Frontal cortex (tissue), 4 donors: ENCODE data around the gene AGTPBP1. TPM values are rescaled to one million over a fixed set of nuclear protein-coding genes. Genes with fewer than 3 reads are reported as not detected.
"Not testable (repeated sequence)": the region's sequence is repeated elsewhere in the genome, so short reads cannot be mapped to it uniquely, and the experiment has no call there.

Experiments
- DNase-seq, 2 donors: peaks; one replicate each; pipeline ENCODE4 v3.0.0; 2012; ENCODE audit warnings: low spot score in 2 of 2
- FAIRE-seq: peaks from 2 replicates; lab custom pipeline; 2012; peaks lifted over from hg19 to GRCh38; lab: Jason Lieb, UNC
- total RNA-seq: library from RNA; depleted of rRNA; stranded (reverse); fragments of >200 nt; gene quantifications from one replicate; pipeline ENCODE4 v1.2.3, GENCODE V29; 2014
- donor health status: control.
- donor health status: control.
- donor health status: control.

Gene AGTPBP1
- total RNA-seq, 1 donor from 2014 or later, result 418 TPM

GRCh38 chr9:85719411-85719810, 22.3 kb downstream of the AGTPBP1 start:
- FAIRE-seq, DNase-seq: not testable (repeated sequence)

- DNase-seq, FAIRE-seq: not testable (repeated sequence)
Observed at GRCh38 chr9:85717818-85718217, 23.9 kb downstream of the AGTPBP1 start.

DNA sequence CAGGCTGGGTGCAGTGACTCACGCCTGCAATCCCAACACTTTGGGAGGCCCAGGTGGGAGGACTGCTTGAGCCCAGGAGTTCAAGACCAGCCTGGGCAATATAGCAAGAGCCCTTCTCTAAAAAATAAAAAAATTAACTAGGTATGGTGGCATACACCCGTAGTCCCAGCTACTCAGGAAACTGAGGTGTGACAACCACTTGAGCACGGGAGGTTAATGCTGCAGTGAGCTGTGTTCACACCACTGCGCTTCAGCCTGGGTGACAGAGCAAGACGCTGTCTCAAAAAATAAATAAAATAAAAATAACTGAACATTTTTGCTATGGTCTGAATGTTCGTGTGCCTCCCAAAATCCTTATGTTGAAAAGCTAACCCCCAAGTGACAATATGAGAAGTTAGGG, 24.5 kb downstream of the AGTPBP1 start:
- FAIRE-seq (no peak), DNase-seq (no peak)

DNA sequence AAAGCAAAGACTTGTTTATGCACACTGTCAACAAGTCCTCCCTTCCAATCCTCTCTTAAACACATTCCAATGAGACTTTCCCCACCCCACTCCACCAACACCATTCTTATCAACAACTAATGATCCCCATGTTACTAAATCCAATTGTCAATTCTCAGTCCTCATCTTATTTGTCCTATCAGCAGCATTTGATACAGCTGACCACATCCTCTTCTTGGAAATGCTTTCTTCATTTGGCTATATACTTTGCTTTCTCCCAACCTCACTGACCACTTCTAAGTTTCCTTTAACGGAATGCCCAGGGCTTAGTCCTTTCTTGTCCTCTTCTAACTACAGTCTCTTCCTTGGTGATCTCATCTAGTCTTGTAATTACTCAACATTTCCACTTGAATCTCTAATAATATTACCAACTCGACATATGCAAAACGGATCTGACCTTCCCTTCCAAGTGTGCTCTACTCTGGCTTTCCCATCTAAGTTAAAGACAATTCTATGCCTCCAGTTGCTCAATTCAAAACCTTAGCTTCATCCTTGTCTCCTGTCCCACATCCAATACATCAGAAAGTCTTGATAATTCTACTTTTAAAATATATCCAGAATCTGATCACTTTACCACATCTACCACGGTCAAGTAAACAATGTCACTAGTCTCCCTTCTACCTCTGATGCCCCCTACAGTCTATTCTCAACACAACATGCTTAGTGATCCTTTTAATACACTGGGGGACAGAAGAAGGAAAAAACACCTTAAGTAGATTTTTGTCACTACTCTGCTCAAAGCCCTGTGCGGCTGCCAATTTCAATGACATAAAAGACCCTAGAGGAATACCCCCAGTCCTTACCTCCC, 25.5 kb downstream of the AGTPBP1 start:
- no peak for FAIRE-seq

GRCh38 chr9:85715587-85715986, 26.2 kb downstream of the AGTPBP1 start:
- DNase-seq (no peak), FAIRE-seq (no peak)

More for the DNA sequence above, 25.5 kb downstream of the AGTPBP1 start:
- DNase-seq, result no peak

GRCh38 chr9:85713897-85714296, 27.9 kb downstream of the AGTPBP1 start:
- no peak for FAIRE-seq
- DNase-seq, result no peak

DNA sequence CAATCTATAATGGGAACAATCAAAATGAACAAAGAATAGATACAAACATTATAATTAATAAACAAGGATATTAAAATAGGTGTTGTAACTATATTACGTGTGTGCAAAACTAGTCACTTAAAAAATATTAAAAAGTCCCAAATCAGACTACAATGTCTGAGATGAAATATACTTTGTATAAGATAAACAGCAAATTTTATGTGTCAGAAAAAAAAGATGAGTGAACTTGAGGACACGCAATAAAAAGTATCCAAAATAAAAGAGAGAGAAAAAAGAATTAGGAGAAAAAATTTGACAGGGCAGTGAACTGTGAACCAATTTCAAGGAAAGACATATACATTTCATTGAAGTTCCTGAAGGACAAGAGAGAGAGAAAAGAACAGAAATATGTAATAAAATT, 37.0 kb downstream of the AGTPBP1 start:
- FAIRE-seq (no peak), DNase-seq (no peak)

GRCh38 chr9:85703398-85703797, 38.4 kb downstream of the AGTPBP1 start:
- no peak for FAIRE-seq
- DNase-seq, result no peak

GRCh38 chr9:85702726-85703289, 38.9 kb downstream of the AGTPBP1 start:
- FAIRE-seq, result no peak
- no peak for DNase-seq

DNA sequence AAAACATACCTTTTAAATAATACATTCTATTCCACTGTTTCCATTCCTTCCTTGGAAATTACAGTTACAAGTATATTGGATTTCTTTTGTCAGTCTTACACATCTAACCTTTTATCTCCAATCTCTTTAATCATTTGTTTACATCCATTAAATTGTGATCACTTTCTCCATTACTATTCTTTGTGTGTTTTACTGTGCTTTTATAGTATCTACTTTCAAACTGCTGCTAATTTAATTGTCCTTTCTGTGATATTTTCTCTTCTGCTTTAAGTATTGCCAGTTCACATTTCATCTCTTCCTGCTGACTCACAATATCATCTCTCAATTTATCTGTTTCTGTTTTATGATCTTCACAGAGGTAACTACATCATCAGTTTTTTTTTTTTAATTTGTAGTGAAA, 39.6 kb downstream of the AGTPBP1 start:
- peak; percentile 31 for FAIRE-seq

DNA sequence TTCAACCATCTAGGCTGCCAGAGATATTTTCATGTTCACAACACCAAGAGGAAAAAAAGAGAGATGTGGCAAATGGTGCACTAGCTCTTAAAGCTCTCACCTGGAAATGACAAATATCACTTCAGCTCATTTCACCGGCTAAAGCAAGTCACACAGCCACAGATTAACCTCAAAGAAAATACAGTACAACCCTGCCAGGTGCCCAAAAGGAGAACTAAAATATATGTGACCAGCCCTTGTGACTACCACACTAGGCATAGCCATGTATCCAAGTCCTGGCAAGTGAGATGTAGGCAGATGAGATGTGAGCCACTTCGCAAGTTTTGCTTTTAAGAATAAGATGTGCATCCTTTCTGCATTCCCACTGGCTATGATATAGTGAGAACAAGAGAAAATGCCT, 41.4 kb downstream of the AGTPBP1 start:
- DNase-seq (no peak), FAIRE-seq (no peak)

More for the DNA sequence above, 39.6 kb downstream of the AGTPBP1 start:
- DNase-seq, result no peak

- FAIRE-seq, result no peak
- no peak for DNase-seq
Observed at GRCh38 chr9:85688361-85688760, 53.4 kb downstream of the AGTPBP1 start.

- no peak for FAIRE-seq
- no peak for DNase-seq
Observed at GRCh38 chr9:85685081-85685480, 56.7 kb downstream of the AGTPBP1 start.

DNA sequence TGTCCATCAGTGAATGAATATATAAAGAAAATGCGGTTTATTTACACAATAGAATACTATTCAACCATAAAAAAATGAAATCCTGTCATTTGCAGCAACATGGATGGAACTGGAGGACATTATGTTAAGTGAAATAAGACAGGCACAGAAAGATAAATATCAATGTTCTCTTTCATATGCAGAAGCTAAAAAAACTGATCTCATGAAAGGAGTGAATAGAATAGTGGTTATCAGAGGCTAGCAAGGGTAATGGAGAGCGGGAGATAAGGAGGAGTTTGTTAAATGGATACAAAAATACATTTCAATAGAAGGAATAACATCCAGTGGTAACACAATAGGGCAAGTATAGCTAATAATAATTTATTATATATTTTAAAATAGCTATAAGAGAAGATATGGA, 65.0 kb downstream of the AGTPBP1 start:
- DNase-seq (no peak), FAIRE-seq (no peak)

GRCh38 chr9:85667374-85667773, 74.4 kb downstream of the AGTPBP1 start:
- FAIRE-seq, result no peak
- DNase-seq, result no peak

DNA sequence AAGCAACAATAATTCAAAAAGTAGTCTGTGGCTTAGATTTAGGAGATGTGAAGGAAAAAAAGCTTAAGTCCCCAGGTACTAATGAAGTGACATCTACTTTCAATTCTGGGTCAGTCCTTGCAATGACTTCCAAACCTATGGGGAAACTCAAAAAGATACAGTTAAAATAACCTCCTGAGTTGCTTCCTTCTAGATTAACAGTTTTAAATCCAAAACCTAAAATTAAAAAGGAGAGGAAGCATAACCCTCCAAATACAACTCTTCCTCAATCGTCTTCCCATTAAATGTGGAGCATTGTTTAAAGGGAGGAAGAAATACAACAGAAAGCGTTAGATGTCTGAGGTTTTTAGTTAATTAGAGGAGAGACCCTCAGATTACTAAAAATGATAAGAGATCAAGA, 75.7 kb downstream of the AGTPBP1 start:
- no peak for FAIRE-seq

GRCh38 chr9:85662573-85662972, 79.2 kb downstream of the AGTPBP1 start:
- DNase-seq (no peak), FAIRE-seq (no peak)

More for the DNA sequence above, 75.7 kb downstream of the AGTPBP1 start:
- DNase-seq, result no peak

DNA sequence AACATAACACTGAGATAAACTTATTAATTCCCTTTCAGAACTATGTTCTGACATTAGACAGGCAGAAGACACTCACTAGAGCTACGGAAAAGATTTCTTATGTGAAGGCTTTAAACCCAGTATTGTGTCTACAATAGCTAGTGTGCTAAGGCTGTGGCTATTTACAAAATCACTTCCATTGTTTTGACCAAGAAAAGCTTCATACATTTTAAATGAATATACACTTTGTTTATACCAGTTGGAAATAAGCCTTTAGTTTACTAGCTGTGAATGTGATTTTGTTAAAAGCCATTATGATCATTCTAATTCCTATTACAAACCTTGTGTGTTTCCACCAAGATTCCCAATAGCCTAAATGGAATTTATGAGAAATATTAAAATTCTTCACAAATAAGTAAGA, 83.0 kb downstream of the AGTPBP1 start:
- FAIRE-seq, result peak; percentile 92
- no peak for DNase-seq

DNA sequence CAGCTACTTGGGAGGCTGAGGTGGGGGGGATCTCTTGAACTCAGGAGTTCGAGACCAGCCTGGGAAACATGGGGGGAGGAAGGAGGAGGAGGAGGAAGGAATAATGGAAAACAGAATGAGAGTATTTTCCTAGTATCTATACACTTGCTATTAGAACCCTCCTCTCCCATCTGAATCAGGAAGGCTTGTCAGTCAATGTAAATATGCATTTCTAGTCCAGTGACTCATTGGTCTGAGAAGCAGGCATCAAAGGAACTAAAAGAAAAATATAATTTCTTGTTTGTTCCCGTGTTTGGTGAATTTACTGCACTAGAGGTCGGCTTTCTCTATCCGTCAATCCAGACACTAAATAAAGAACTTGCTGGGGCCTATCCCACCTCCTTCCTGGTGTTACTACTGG, 88.6 kb downstream of the AGTPBP1 start:
- FAIRE-seq, result no peak
- no peak for DNase-seq

- DNase-seq, result no peak
Observed at GRCh38 chr9:85647571-85647970, 94.2 kb downstream of the AGTPBP1 start.

DNA sequence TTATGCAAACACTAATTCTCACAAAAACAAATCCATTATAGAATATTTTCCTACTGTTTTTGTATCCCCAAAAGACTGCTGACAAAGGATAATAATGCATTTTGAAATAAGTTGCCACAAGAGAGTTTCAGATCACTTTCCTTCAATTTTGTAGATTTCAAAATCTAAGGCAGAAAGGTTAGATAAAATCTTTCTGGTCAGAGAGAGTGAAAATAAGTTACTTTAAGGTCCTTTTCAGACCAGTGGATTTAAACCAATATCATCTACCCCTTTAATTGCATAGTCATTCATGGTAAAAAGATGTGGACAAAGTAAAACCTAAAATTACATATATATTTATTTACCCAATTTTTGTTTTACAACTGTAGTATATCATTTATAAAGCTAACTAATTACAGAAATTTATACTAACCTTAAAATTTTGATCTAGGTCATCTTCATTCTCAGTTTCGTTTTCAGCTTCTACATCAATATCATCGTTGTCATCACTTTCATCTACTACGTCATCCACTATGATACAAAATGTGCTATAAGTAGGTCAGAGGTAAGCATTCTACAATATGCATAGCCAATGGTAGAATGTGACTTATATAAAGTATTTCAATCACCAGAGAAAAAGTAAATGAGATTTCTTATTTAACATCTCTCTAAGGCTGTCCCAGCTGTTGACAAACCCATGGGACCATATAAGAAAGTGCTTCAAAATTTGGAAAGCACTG, 95.7 kb downstream of the AGTPBP1 start:
- DNase-seq (no peak), FAIRE-seq (no peak)

More at GRCh38 chr9:85647571-85647970, 94.2 kb downstream of the AGTPBP1 start:
- no peak for FAIRE-seq
